ENCODE measurements around the gene ALDH8A1. TPM values are rescaled to one million over a fixed set of nuclear protein-coding genes. Genes with fewer than 3 reads are reported as not detected.
"Not testable (repeated sequence)": the region's sequence is repeated elsewhere in the genome, so short reads cannot be mapped to it uniquely, and the experiment has no call there.

ALDH8A1 gene
- polyA plus RNA-seq, 1 of the 3 experiments (the other 2 are of a cell fraction): 0.25 TPM

GRCh38 chr6:134898575-134898974, 51.3 kb downstream of the ALDH8A1 start (continued):
- TF ChIP-seq USF1 (IDR thresholded peaks at IDR 0.05; ENCODE audit: borderline replicate concordance, low read depth): no peak
- TF ChIP-seq EP300 (IDR thresholded peaks at IDR 0.05; ENCODE audit: borderline replicate concordance in 1 of 2, low read depth in 1 of 2, low read length in 1 of 2): no peak
- TF ChIP-seq TCF12 (IDR thresholded peaks at IDR 0.05): no peak

GRCh38 chr6:134898166-134898565, 51.7 kb downstream of the ALDH8A1 start:
- WGBS (ENCODE audit: low lambda C conversion rate): 78% methylated on average over 5 of the region's 5 CpGs
- H3K27ac ChIP-seq (ENCODE audit: low read depth in 2 of 2, low read length in 1 of 2); H2AFZ ChIP-seq (ENCODE audit: low read depth); POLR2A ChIA-PET; H3K9me3 ChIP-seq; H3K4me3 ChIP-seq (ENCODE audit: low read depth in 2 of 2, low read length in 1 of 2); DNase-seq; H3K79me2 ChIP-seq (ENCODE audit: insufficient read depth); H3K27me3 ChIP-seq (ENCODE audit: insufficient read depth); CTCF ChIA-PET; H3K9ac ChIP-seq; H3K4me1 ChIP-seq (ENCODE audit: control insufficient read depth in 1 of 2, insufficient read depth in 2 of 2, low read depth in 1 of 2, low read length in 1 of 2); H3F3A ChIP-seq (replicated peaks; ENCODE audit: insufficient read depth); H3K9me2 ChIP-seq; H3K4me2 ChIP-seq; H3K36me3 ChIP-seq (replicated peaks in 1 of 2; ENCODE audit: control insufficient read depth in 1 of 2, insufficient read depth in 2 of 2, low read length in 1 of 2); H4K20me1 ChIP-seq (ENCODE audit: insufficient read depth): not testable (repeated sequence)

- Histone ChIP-seq H3K79me2 (ENCODE audit: insufficient read depth) (no peaks in the 10 kb centered on the region), H3K9me2 (no peaks in the 10 kb centered on the region), H3K4me2 (no peak overlapping the region), H3K36me3 (replicated peaks in 1 of 2; ENCODE audit: control insufficient read depth in 1 of 2, insufficient read depth in 2 of 2, low read length in 1 of 2) (no peaks in the 10 kb centered on the region), H4K20me1 (ENCODE audit: insufficient read depth) (no peaks in the 10 kb centered on the region), H2AFZ (ENCODE audit: low read depth) (no peak overlapping the region), H3K4me1 (ENCODE audit: control insufficient read depth in 1 of 2, insufficient read depth in 2 of 2, low read depth in 1 of 2, low read length in 1 of 2) (no peaks in the 10 kb centered on the region), H3K9ac (no peak overlapping the region), H3K9me3 (no peaks in the 10 kb centered on the region), H3K4me3 (ENCODE audit: low read depth in 2 of 2, low read length in 1 of 2) (no peak overlapping the region), H3K27ac (ENCODE audit: low read depth in 2 of 2, low read length in 1 of 2) (no peak overlapping the region), H3K27me3 (ENCODE audit: insufficient read depth) (no peaks in the 10 kb centered on the region), H3F3A (replicated peaks; ENCODE audit: insufficient read depth) (no peaks in the 10 kb centered on the region)
- 60% methylated on average over 2 of the region's 2 CpGs for WGBS (ENCODE audit: low lambda C conversion rate)
- ChIA-PET POLR2A (no interaction called here), CTCF (interaction anchor here (1.2 kb wide), 1 partner anchor 9 kb away, joined by 4 read pairs; no protein-coding TSS in a partner anchor)
- no peak for TF ChIP-seq FOSL2 (IDR thresholded peaks at IDR 0.05; ENCODE audit: borderline replicate concordance, low read depth)
- no peak for TF ChIP-seq RCOR1 (IDR thresholded peaks at IDR 0.05; ENCODE audit: low read length)
- no peak for TF ChIP-seq SIN3A (IDR thresholded peaks at IDR 0.05; ENCODE audit: borderline replicate concordance, low read depth, low read length)
- no peak for TF ChIP-seq REST (IDR thresholded peaks at IDR 0.05; ENCODE audit: low read depth, low read length)
- no peak for TF ChIP-seq MEF2A (IDR thresholded peaks at IDR 0.05; ENCODE audit: borderline replicate concordance, low read depth)
- no peak for TF ChIP-seq SMC3 (IDR thresholded peaks at IDR 0.05; ENCODE audit: low read depth, low read length)
- no peak for TF ChIP-seq EZH2phosphoT487 (IDR thresholded peaks at IDR 0.05; ENCODE audit: borderline replicate concordance, low read depth)
- no peak for TF ChIP-seq EP300 (IDR thresholded peaks at IDR 0.05; ENCODE audit: borderline replicate concordance in 1 of 2, low read depth in 1 of 2, low read length in 1 of 2)
- no peak for TF ChIP-seq MXI1 (IDR thresholded peaks at IDR 0.05; ENCODE audit: low read depth, low read length)
- TF ChIP-seq YY1 (IDR thresholded peaks at IDR 0.05; ENCODE audit: low read depth): no peak
- TF ChIP-seq FOXM1 (IDR thresholded peaks at IDR 0.05; ENCODE audit: low read depth): no peak
- TF ChIP-seq FOXJ3 (CRISPR knock-in tag; IDR thresholded peaks at IDR 0.05): no peak
- no peak for TF ChIP-seq ELF1 (IDR thresholded peaks at IDR 0.05)
- TF ChIP-seq RFX5 (IDR thresholded peaks at IDR 0.05; ENCODE audit: low read length): no peak
- no peak for TF ChIP-seq RAD21 (IDR thresholded peaks at IDR 0.05; ENCODE audit: low read length)
- DNase-seq: no peak
These were observed 53.0 kb downstream of the ALDH8A1 start for GRCh38 chr6:134896910-134897309.
